NCI-H460 (cell line): ENCODE results near the gene FCF1. TPM values are rescaled to one million over a fixed set of nuclear protein-coding genes. Genes with fewer than 3 reads are reported as not detected.

Experiments used
- DNase-seq: peaks from one replicate; pipeline ENCODE4 v3.0.0-alpha.2; 2016; ENCODE audit warnings: low read depth; ENCODE audit errors: extremely low read depth
- small RNA-seq, 2 experiments: library from RNA; depleted of rRNA; stranded (forward); fragments of <200 nt; gene quantifications; one replicate each; pipeline ENCODE3, GENCODE V24; 2014
- total RNA-seq: library from RNA; depleted of rRNA; stranded (reverse); fragments of >200 nt; shearing (Covaris generic); gene quantifications from 2 replicates; pipeline ENCODE4 v1.2.3, GENCODE V29; 2014; rRNA removed

The FCF1 gene
- total RNA-seq, 1 experiment from 2014 or later, result 59.5 TPM

DNA sequence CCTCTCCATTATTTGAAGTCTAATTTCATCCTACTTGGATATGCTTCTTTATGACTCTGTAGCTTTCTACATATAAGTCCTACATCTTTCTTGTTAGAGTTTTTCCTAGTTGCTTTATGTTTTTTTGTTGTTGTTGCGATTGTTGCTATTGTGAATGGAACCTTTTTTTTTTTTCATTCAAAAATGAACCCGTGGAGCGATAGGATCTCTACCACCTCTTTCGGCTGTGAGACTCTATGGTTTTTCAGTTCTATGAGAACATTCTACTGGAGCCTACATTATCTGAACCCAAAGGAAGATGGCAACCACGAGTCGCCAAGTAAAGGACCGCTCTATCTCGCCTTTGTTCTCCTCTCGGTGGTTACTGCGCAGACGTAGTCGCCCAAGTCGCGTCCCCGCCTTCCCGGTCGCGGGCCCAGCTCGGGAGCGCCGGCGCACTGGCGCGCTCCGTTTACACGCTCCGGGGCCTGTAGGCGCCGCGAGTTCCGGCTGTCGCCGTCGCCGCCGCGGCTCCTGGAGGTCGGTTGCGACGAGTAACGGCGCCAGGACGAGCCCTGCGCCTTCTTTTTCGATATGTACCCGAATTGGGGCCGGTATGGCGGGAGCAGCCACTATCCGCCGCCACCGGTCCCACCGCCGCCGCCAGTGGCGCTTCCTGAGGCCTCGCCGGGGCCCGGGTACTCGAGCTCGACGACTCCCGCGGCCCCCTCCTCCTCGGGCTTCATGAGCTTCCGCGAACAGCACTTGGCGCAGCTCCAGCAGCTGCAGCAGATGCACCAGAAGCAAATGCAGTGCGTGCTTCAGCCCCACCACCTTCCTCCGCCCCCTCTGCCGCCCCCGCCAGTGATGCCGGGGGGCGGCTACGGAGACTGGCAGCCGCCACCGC is 50.2 kb downstream of the FCF1 start, which contains the start of gene YLPM1:
YLPM1 (plus strand) TSS at position 400 of the 886 bp plus-strand sequence; CDS start at position 574, 174 bp downstream.
- peak; percentile 97 for DNase-seq

DNA sequence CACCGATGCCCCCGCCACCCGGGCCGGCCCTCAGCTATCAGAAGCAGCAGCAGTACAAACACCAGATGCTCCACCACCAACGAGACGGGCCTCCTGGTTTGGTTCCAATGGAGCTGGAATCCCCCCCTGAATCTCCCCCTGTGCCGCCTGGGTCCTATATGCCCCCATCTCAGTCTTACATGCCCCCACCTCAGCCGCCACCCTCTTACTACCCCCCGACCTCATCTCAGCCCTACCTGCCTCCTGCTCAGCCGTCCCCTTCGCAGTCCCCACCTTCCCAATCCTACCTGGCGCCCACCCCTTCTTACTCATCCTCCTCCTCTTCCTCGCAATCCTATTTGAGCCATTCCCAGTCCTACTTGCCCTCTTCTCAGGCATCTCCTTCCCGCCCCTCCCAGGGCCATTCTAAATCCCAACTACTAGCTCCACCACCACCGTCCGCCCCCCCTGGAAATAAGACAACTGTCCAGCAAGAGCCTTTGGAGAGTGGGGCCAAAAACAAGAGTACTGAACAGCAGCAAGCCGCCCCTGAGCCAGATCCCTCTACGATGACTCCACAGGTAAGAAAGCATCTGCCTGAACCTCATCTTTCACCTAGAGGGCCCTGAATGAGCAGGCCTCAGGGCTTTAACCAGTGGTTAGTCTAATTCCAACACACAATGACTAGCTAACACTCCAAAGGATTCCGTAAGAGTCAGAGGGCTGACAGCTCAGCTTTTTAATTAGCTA is 51.0 kb downstream of the FCF1 start:
- DNase-seq, result no peak

DNA sequence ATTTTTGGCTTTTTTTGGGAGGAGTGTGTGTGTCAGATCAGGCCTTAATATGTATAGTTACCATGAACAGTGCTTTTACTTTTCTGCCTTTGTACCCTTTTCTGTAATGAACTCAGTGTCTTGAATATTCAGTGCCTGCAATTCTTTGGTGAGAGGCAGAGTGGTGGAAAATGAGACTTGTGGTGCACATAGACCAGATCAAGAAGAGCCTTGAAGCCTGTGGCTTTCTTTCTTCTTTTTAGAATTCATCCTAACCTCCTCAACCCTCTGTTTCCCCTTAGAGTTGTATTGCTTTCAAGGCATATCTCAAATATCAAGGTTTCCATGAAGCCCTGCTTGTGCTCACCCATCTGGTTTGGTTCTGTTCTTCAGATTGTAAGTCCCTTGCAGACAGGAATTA is 52.8 kb downstream of the FCF1 start:
- DNase-seq, result no peak

GRCh38 chr14:74771399-74771798 is 58.5 kb downstream of the FCF1 start:
- no peak for DNase-seq

GRCh38 chr14:74784634-74785033 is 71.7 kb downstream of the FCF1 start:
- no peak for DNase-seq

DNA sequence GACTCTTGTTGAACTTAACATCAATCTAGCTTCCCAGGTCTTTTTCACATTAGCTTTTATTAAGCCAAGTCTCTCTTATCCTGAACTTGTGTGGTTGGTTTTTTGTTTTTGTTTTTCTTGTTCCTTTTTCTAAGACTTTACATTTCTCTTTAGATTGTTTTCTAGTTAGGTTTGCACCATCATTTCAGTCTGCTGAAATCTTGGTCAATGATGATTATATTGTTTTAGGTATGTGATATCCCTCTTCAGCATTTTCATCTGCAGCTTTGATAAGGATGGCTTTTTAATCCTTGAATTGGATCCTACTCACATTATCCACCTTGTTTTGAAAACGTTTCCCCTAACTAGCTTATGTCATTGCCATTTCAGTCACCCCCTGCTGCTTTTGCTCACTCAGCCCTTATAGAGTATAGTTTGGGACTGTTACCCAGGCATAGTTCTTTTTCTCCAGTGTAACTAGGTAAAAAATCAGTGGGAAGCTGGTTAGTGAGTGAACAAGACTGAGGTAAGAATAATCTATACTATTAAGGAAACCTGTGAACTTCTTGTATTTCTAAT is 72.2 kb downstream of the FCF1 start:
- DNase-seq, result no peak

DNA sequence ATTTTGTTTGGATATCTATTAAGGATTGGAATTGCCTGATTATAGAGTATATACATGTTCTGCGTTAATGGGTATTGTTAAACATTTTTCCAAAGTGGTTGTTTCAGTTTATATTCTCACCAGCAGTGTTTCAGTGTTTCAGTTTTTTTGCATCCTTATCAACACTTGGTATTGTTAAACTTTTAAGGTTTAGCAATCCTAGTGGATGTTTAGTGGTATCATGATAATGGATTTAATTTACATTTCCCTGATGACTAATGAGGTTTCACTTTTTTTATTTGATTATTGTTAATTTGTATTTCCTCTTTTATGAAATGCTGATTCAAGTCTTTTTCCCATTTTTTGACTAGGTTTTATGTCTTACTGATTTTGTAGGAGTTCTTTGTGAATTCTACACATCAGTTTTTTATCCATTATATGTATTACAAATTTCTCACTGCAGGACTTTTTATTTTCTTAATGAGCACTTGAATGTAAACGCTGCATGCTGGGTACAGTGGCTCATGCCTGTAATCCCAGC is 73.9 kb downstream of the FCF1 start:
- DNase-seq, result no peak

Small RNA genes within 50 kb of the gene (small RNA-seq; reads per million reads assigned to genes)
- 0 to 0.02 reads per million in 2 experiments for gene RF00409

Other genes with a start within 250 kb of the FCF1 start
- 59.3 and 74.8 TPM in 2 replicates for gene NPC2, start 219.8 kb upstream of the FCF1 start, total RNA-seq
- gene ISCA2, start 219.4 kb upstream of the FCF1 start, total RNA-seq, result 18.4 and 24.3 TPM in 2 replicates
- 0.43 and 0.79 TPM in 2 replicates for gene LTBP2, start 100.9 kb upstream of the FCF1 start, total RNA-seq
- gene AREL1, start 64 bp upstream of the FCF1 start, total RNA-seq, result 23.6 and 31.2 TPM in 2 replicates
- gene YLPM1, start 50.2 kb downstream of the FCF1 start, total RNA-seq, result 23.6 and 24.7 TPM in 2 replicates
- not detected in 2 replicates for gene PROX2, start 163.0 kb downstream of the FCF1 start, total RNA-seq
- 55.5 and 63.0 TPM in 2 replicates for gene DLST, start 168.8 kb downstream of the FCF1 start, total RNA-seq
- gene RPS6KL1, start 210.1 kb downstream of the FCF1 start, total RNA-seq, result 5.6 and 6.1 TPM in 2 replicates
- gene PGF, start 242.5 kb downstream of the FCF1 start, total RNA-seq, result 0.37 and 0.92 TPM in 2 replicates